NT2/D1 (cell line): ENCODE results near the gene IPPK.

Source experiments
- DNase-seq: peaks from one replicate; pipeline ENCODE4 v3.0.0-alpha.2; 2011; ENCODE audit warnings: low read depth, low spot score
- H3K27me3 ChIP-seq: 2 replicates; pipeline ENCODE4 v1.6.0; 2011; ENCODE audit warnings: mild to moderate bottlenecking; ENCODE audit not compliant: insufficient read length, insufficient read depth
- H3K36me3 ChIP-seq: 2 replicates; pipeline ENCODE4 v1.6.1; 2011; ENCODE audit warnings: mild to moderate bottlenecking, low read length, mixed read lengths; ENCODE audit not compliant: insufficient read depth, insufficient read length
- H3K4me1 ChIP-seq: 2 replicates; pipeline ENCODE4 v1.5.1; 2011; ENCODE audit not compliant: insufficient read depth, insufficient read length
- H3K4me3 ChIP-seq: 2 replicates; pipeline ENCODE4 v1.5.1; 2011; ENCODE audit warnings: low read depth; ENCODE audit not compliant: insufficient read length
- H3K9ac ChIP-seq: 2 replicates; pipeline ENCODE4 v1.6.0; 2011; ENCODE audit warnings: low read depth; ENCODE audit not compliant: insufficient read length
- H3K9me3 ChIP-seq: 2 replicates; pipeline ENCODE4 v1.5.1; 2011; ENCODE audit warnings: mild to moderate bottlenecking, low read length; ENCODE audit not compliant: insufficient read depth
- SUZ12 ChIP-seq: IDR thresholded peaks from 2 replicates; pipeline ENCODE4 v1.6.1; 2011; ENCODE audit not compliant: insufficient read length, insufficient read depth; ENCODE audit errors: extremely low read depth
- YY1 ChIP-seq: IDR thresholded peaks from 2 replicates; pipeline ENCODE4 v1.6.1; 2011; ENCODE audit not compliant: insufficient read length, insufficient read depth
- ZNF274 ChIP-seq: IDR thresholded peaks from 2 replicates; pipeline ENCODE4 v1.6.1; 2011; ENCODE audit warnings: mild to moderate bottlenecking, low read depth, low read length

IPPK gene

DNA sequence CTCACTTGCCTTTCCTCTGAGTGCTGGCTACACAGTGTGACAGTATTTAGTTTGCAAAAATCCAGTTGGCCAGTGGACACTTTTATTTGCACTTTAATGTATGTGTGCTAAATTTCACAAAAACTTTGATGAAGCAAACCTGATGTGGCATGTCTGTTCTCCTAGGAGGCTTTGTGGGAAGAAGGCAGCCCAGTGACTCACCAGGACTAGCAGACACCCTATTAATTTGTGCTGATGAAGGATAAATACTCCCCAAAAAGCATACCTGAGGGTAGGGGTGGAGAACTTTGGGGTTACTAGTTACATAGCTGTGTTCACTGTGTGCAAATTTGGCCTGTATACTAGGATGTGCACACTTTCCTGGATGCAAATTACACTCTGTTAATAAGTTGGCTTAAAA, 39.3 kb upstream of the IPPK start:
- peaks cover 2% of the 10 kb centered on the region for H3K4me1 ChIP-seq
- H3K9me3 ChIP-seq = no peaks in the 10 kb centered on the region
- peaks cover 53% of the 10 kb centered on the region for H3K36me3 ChIP-seq
- no peak for DNase-seq
- no peaks in the 10 kb centered on the region for H3K27me3 ChIP-seq
- H3K4me3 ChIP-seq = no peak overlapping the region
- TF ChIP-seq YY1 (no peak), SUZ12 (no peak), ZNF274 (no peak)
- no peak overlapping the region for H3K9ac ChIP-seq

DNA sequence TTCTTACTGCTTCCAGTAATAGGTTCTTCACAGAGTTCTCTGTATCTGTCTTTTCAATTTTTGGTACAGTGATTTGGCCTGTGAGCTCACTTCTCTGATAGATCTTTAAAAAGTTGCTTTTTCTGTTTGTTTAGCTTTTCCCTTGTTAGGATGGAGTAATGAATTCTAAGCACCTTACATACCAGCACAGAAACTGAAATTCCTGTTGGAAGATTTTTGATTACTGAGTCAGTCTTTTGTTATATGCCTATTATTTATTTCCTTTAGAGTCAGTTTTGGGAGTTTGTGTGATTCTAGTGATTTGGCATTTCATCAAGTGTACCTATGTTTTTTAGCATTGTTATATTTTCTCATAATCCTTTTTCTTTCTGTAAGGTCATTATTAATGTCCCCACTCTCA, 37.6 kb upstream of the IPPK start:
- no peak for DNase-seq
- Histone ChIP-seq H3K36me3 (peaks cover 36% of the 10 kb centered on the region), H3K4me1 (peaks cover 2% of the 10 kb centered on the region), H3K9me3 (no peaks in the 10 kb centered on the region), H3K4me3 (no peak overlapping the region), H3K9ac (no peak overlapping the region), H3K27me3 (no peaks in the 10 kb centered on the region)
- no peak for TF ChIP-seq SUZ12
- no peak for TF ChIP-seq ZNF274
- no peak for TF ChIP-seq YY1

DNA sequence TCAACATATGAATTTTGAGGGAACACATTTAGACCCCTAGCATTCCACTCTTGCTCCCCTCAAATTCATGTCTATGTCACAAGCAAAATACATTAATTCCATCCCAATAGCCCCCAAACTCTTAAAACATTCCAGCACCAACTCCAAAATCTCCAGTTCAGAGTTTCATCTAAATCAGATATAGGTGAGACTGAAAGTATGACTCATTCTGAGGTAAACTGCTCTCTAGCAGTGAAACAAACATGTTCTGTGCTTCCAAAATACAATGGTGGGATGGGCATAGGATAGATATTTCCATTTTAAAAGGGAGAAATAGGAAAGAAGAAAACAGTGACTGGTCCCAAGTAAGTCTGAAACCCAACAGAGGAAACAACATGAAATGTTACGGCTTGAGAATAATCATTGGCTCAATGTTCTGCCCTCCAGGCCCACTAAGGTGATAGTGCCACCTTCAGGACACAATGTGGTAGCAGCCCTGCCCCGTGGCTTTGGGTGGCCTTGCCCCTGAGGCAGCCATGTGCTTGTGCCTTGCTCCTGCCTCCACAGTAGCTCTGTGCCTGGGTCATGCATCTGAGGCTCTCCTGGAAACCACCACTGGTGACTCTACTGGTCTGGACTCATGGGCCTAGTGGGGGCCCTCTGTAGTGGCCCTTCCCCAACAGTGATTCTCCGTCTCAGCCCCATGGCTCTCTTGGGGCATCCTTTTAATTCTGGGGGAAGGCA, 36.4 kb upstream of the IPPK start:
- Histone ChIP-seq H3K4me3 (no peak overlapping the region), H3K4me1 (peaks cover 2% of the 10 kb centered on the region), H3K27me3 (no peaks in the 10 kb centered on the region), H3K9me3 (no peaks in the 10 kb centered on the region), H3K36me3 (peaks cover 25% of the 10 kb centered on the region), H3K9ac (no peak overlapping the region)
- TF ChIP-seq ZNF274 (no peak), YY1 (no peak), SUZ12 (no peak)
- DNase-seq = no peak

DNA sequence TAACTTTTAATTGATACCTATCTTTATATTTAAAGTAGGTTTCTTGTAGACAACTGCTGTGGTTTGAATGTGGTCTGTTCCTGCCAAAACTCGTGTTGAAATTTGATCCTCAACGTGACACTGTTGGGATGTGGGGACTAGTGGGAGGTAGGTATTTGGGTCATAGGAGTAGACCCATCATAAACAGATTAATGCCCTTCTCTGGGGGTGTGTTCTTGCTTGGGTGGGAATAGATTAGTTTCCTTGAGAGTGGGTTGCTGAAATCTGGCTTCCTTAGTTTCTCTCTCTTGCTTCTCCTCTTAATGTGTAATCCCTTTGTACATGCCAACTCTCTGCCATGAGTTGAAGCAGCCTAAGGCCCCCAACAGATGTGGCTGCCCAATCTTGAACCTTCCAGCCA, 34.6 kb upstream of the IPPK start:
- peaks cover 7% of the 10 kb centered on the region for H3K36me3 ChIP-seq
- no peaks in the 10 kb centered on the region for H3K27me3 ChIP-seq
- H3K9me3 ChIP-seq = no peaks in the 10 kb centered on the region
- DNase-seq = no peak
- no peak overlapping the region for H3K9ac ChIP-seq
- H3K4me1 ChIP-seq = peaks cover 2% of the 10 kb centered on the region
- H3K4me3 ChIP-seq = no peak overlapping the region
- TF ChIP-seq ZNF274 = no peak
- TF ChIP-seq YY1 = no peak
- no peak for TF ChIP-seq SUZ12

DNA sequence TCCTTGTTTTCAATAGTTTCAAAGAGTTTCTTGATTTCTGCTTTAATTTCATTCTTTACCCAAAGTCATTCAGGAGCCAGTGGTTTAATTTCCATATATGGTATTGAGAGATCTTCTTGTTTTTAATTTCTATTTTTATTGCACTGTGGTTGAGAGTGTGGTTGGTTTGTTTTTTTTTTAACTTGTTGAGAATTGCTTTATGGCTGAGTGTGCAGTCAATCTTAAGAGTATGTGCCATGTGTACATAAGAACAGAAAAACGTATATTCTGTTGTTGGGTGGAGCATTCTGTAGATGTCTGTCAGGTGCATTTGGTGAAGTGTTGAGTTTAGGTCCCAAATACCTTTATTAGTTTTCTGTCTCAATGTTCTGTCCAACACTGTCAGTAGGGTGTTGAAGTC, 26.7 kb upstream of the IPPK start:
- DNase-seq = no peak
- Histone ChIP-seq H3K27me3 (no peaks in the 10 kb centered on the region), H3K9me3 (peaks cover 26% of the 10 kb centered on the region), H3K36me3 (no peaks in the 10 kb centered on the region), H3K9ac (no peak overlapping the region), H3K4me1 (no peaks in the 10 kb centered on the region), H3K4me3 (no peak overlapping the region)
- TF ChIP-seq ZNF274 (no peak), SUZ12 (no peak), YY1 (no peak)

DNA sequence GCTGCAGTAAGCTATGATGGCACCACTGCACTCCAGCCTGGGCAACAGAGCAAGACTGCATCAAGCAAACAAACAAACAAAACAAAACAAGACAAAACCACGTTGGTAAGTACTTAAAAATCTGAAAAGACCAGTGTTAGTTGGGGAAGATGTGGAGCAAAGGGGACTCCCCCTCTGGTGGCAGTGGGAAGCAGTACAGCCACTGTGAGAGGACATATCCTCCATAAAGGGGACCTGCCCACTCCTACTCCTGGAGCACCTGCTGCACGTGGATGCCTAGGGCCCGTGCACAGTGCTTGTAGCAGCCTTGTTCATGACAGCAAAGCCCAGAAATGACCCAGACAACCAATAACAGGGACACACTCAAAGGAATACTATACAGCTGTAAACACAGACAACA, 17.0 kb upstream of the IPPK start:
- Histone ChIP-seq H3K9me3 (0 out of 2 replicates have a peak, but pooled peaks cover 7% of the 10 kb centered on the region), H3K4me3 (no peak overlapping the region), H3K27me3 (no peaks in the 10 kb centered on the region), H3K36me3 (no peaks in the 10 kb centered on the region), H3K4me1 (no peaks in the 10 kb centered on the region), H3K9ac (no peak overlapping the region)
- TF ChIP-seq ZNF274 = no peak
- TF ChIP-seq SUZ12 = no peak
- TF ChIP-seq YY1 = no peak
- no peak for DNase-seq

DNA sequence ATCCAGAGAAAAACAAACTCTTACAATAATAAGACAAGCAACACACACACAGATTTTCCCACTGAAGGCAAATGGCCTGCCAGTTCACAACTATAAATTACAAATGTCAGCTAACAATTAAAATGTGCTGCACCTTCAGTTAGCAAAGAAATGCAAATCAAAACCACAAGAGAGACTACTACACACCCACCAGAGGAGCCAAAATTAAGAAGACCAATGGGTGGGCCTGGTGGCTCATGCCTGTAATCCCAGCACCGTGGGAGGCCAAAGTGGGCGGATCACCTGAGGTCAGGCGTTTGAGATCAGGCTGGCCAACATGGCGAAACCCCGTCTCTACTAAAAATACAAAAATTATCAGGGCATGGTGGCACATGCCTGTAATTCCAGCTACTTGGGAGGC, 15.1 kb upstream of the IPPK start:
- Histone ChIP-seq H3K9ac (no peak overlapping the region), H3K4me1 (peaks cover 12% of the 10 kb centered on the region), H3K4me3 (no peak overlapping the region), H3K9me3 (no peaks in the 10 kb centered on the region), H3K36me3 (no peaks in the 10 kb centered on the region), H3K27me3 (no peaks in the 10 kb centered on the region)
- DNase-seq = no peak
- TF ChIP-seq SUZ12 (no peak), ZNF274 (no peak), YY1 (no peak)
